Testis (tissue), 3 donors: Measurements from ENCODE around the gene KLHL33. TPM values are rescaled to one million over a fixed set of nuclear protein-coding genes. Genes with fewer than 3 reads are reported as not detected.

Experiments used
- DNase-seq: peaks from one replicate; pipeline ENCODE4 v3.0.0-alpha.2; 2019
- H3K27ac ChIP-seq, 2 donors: fragments of 200-600 bp; sonication (generic); one replicate each; pipeline ENCODE4 v1.5.1; 2019
- H3K27me3 ChIP-seq: fragments of 200-600 bp; sonication (generic); one replicate; pipeline ENCODE4 v1.5.1; 2019
- H3K36me3 ChIP-seq: fragments of 200-600 bp; sonication (generic); one replicate; pipeline ENCODE4 v1.5.1; 2017; ENCODE audit warnings: low read depth; ENCODE audit errors: missing control alignments
- H3K4me1 ChIP-seq: fragments of 200-600 bp; sonication (generic); one replicate; pipeline ENCODE4 v1.5.1; 2019
- H3K4me3 ChIP-seq, 2 donors: fragments of 200-600 bp; sonication (generic); one replicate each; pipeline ENCODE4 v1.5.1; 2017 to 2019
- H3K9me3 ChIP-seq: fragments of 200-600 bp; sonication (generic); one replicate; pipeline ENCODE4 v1.5.1; 2017
- POLR2A ChIP-seq: fragments of 450-650 bp; IDR thresholded peaks from one replicate; pipeline ENCODE4 v1.6.1; 2017; ENCODE audit warnings: antibody characterized with exemption, mild to moderate bottlenecking, moderate library complexity
- WGBS, 2 donors: methylation state at CpG; one replicate each; pipeline ENCODE4 v1.1.5; 2018; 5-methylcytosine and 5-hydroxymethylcytosine counted together
- intact Hi-C: fragments of 100-400 bp; cut with DNase I; formaldehyde crosslinking; loops from one replicate; pipeline ENCODE4 v1.15.1; 2023; ENCODE audit warnings: low total_unique reads
- polyA plus RNA-seq: library from polyadenylated mRNA; stranded (reverse); fragments of 350-450 nt; fragmentation: Illumina TruSeq; extraction: RNeasy Lipid Tissue Mini Kit (QIAGEN cat#74804); gene quantifications from one replicate; pipeline ENCODE4 v1.2.3, GENCODE V29; 2014; ENCODE audit warnings: low read depth, low replicate concordance; ENCODE audit not compliant: insufficient read depth
- total RNA-seq, 2 donors: library from RNA; depleted of rRNA; stranded (reverse); fragments of >200 nt; gene quantifications; one replicate each; pipeline ENCODE4 v1.2.3, GENCODE V29; 2016
- TF ChIP-seq, protein P1 (sequence below), 3 experiments: fragments of 450-650 bp in 2 of 3; fragments of 200-600 bp in 1 of 3; sonication (generic) in 1 of 3; IDR thresholded peaks; one replicate each; pipeline ENCODE4 v1.5.1; 2016 to 2019; ENCODE audit warnings: antibody characterized with exemption in 3 of 3, mild to moderate bottlenecking in 2 of 3, moderate library complexity in 1 of 3

The KLHL33 gene
- total and polyA plus RNA-seq, 3 donors from 2014 or later: 0.67 to 1.6 (median 1.2) TPM

DNA sequence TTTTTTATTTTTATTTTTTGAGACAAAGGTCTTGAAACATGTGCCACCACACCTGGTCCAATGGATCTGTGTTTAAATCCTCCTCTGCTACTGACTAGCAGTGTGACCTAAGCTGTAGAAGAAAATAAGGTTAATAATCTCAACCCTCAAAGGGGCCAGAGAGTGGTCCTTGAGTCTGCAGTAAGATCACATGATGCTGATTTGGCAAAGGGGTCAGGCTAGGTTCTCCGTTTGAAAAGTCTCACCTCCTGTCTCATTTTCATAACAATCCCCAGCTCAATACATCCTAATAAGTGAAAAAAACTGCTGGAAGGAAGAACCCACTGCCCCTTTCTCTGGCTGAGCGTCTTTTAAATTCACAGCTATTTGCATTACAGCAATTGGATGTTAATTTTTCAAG lies 14.7 kb downstream of the KLHL33 start:
- Histone ChIP-seq H3K27me3 (no peaks in the 10 kb centered on the region), H3K27ac (no peak overlapping the region), H3K9me3 (no peaks in the 10 kb centered on the region), H3K4me3 (no peak overlapping the region), H3K36me3 (no peaks in the 10 kb centered on the region), H3K4me1 (no peaks in the 10 kb centered on the region)
- 61 to 73% methylated on average over 2 of the region's 2 CpGs for WGBS, 2 donors
- TF ChIP-seq POLR2A: no peak
- TF ChIP-seq, protein P1, sequence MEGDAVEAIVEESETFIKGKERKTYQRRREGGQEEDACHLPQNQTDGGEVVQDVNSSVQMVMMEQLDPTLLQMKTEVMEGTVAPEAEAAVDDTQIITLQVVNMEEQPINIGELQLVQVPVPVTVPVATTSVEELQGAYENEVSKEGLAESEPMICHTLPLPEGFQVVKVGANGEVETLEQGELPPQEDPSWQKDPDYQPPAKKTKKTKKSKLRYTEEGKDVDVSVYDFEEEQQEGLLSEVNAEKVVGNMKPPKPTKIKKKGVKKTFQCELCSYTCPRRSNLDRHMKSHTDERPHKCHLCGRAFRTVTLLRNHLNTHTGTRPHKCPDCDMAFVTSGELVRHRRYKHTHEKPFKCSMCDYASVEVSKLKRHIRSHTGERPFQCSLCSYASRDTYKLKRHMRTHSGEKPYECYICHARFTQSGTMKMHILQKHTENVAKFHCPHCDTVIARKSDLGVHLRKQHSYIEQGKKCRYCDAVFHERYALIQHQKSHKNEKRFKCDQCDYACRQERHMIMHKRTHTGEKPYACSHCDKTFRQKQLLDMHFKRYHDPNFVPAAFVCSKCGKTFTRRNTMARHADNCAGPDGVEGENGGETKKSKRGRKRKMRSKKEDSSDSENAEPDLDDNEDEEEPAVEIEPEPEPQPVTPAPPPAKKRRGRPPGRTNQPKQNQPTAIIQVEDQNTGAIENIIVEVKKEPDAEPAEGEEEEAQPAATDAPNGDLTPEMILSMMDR (IDR thresholded peaks at IDR 0.05): no peak
- intact Hi-C loops: no loop called here
- DNase-seq: no peak

DNA sequence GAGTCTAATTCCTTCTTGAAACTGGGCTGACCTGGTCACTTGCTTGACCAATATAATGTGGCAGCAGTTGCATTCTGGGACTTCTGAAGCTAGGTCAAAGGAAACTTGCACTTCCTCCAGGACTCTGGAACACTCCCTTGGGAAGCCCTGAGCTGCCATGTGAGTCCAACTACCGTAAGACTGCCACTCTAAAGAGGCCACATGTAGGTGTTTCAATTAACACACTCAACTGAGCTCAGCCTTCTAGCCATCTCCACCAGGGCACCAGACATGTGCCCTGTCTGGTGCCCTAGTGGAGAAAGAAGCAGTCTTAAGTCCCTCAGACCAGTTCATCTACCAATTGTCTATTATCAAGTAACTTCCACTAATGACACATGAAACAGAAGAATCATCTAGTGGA lies 16.5 kb downstream of the KLHL33 start:
- WGBS, 2 donors: 70 to 77% methylated on average over 1 of the region's 1 CpG
- no peak for TF ChIP-seq POLR2A
- TF ChIP-seq, protein P1 (IDR thresholded peaks at IDR 0.05): no peak
- intact Hi-C loops: no loop called here
- H3K4me1 ChIP-seq: peaks cover under 1% of the 10 kb centered on the region
- H3K36me3 ChIP-seq: no peaks in the 10 kb centered on the region
- no peak overlapping the region for H3K27ac ChIP-seq
- no peaks in the 10 kb centered on the region for H3K27me3 ChIP-seq
- DNase-seq: no peak
- H3K9me3 ChIP-seq: no peaks in the 10 kb centered on the region
- no peak overlapping the region for H3K4me3 ChIP-seq

DNA sequence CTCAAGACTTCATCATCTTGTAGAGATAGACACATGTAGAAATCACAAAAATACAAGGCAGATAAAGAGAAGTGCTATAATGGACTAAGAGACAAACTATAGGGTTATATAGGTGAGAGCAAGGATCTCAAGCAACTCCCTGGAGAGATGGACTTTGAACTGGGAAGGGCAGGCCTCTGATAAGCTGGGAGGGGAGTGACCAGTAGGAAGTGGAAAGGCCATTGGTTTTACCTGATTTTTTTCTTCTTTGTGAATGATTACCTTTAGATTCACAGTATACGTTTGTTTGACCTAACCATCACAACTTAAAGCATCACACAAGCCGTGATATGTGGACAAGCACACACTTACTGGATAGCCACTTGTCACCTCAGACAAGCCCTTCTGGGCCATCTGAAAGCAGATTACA lies 17.5 kb downstream of the KLHL33 start:
- 92 to 98% methylated on average over 2 of the region's 2 CpGs for WGBS, 2 donors
- Histone ChIP-seq H3K27ac (no peak overlapping the region), H3K36me3 (no peaks in the 10 kb centered on the region), H3K4me1 (peaks cover 7% of the 10 kb centered on the region), H3K27me3 (no peaks in the 10 kb centered on the region), H3K4me3 (no peak overlapping the region), H3K9me3 (no peaks in the 10 kb centered on the region)
- no peak for DNase-seq
- TF ChIP-seq POLR2A: no peak
- TF ChIP-seq, protein P1 (IDR thresholded peaks at IDR 0.05): no peak
- intact Hi-C loops: no loop called here

DNA sequence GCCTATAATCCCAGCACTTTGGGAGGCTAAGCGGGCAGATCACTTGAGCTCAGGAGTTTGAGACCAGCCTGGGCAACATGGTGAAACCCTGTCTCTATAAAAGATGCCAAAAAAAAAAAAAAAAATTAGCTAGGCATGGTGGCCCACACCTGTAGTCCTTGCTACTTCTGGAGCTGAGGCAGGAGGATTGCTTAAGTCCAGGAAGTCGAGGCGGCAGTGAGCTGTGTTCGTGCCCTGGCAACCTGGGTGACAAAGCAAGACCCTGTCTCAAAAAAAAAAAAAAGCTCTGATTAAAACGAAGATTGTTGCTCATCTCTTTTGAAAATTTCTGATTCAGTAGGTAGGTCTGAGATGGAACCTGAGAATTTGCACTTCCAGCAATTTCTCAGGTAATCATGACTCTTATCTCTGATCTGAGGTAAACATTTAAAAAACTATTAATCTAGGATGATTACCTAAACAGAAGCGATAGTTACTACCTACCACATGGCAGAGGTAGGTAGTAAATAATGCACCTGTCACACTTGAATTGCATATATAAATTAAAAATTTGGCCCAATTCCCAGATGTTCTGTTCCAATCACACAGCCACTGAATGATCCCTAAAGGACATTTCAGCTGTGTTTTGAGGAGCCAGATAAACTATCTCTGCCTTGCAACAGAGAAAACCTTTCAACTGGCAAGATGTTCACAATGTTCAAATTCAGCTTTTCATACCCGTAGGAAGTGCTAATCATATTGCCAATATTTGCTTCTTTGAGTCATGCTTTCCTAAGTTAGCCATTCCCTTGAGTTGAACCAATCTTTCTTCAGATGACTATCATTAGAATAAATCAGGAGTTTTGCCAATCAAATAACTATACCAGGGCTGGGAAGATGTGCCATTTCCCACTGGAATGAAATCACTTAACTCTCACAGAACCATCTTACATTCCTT lies 18.4 kb downstream of the KLHL33 start:
- Histone ChIP-seq H3K4me1 (peaks cover 7% of the 10 kb centered on the region), H3K9me3 (no peaks in the 10 kb centered on the region), H3K36me3 (no peaks in the 10 kb centered on the region), H3K27me3 (no peaks in the 10 kb centered on the region), H3K4me3 (no peak overlapping the region), H3K27ac (no peak overlapping the region)
- WGBS, 2 donors: 75 to 88% methylated on average over 7 of the region's 7 CpGs
- intact Hi-C loops: no loop called here
- TF ChIP-seq, protein P1 (IDR thresholded peaks at IDR 0.05): no peak
- no peak for TF ChIP-seq POLR2A
- DNase-seq: no peak
